GM21717 (cell line): ENCODE data around the gene PRDM10.
A peak's percentile ranks its signal among the peaks of the same experiment; 100 is the strongest.
"Not testable (repeated sequence)": the region's sequence is repeated elsewhere in the genome, so short reads cannot be mapped to it uniquely, and the experiment has no call there.

Source experiments
- ATAC-seq: cut with Tn5 transposase; IDR thresholded peaks from one replicate; pipeline ENCODE4 v1.9.1; 2021; ENCODE audit warnings: mild to moderate bottlenecking, moderate library complexity; ENCODE audit not compliant: unreplicated experiment

Gene PRDM10

DNA sequence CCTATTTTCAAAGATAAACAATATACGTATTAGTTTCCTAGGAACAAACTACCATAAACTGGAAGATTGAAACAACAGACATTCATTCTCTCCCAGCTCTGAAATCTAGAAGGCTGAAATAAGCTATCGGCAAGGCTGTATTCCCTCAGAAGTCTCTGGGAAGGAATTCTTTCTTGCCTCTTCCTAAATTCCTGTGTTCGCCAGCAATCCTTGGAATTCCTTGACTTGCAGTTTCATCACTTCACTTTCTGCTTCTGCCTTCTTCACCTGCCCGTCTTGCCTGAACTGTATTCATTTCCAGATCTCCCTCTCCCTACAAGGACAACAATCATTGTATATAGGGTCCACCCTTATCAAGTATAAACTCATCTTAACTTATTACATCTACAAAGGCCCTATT, 17.7 kb upstream of the PRDM10 start:
- ATAC-seq, result no peak

DNA sequence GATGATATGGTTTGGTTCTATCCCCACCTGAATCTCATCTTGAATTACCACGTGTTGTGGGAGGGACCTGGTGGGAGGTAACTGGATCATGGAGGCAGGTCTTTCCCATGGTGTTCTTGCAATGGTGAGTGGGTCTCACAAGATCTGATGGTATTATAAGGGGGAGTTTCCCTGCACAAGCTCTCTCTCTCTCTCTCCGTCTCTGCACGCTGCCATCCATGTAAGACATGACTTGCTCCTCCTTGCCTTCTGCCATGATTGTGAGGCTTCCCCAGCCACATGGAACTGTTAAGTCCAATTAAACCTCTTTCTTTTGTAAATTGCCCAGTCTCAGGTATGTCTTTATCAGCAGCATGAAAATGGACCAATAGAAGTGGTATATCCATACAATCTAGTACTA, 13.2 kb upstream of the PRDM10 start:
- not testable (repeated sequence) for ATAC-seq

DNA sequence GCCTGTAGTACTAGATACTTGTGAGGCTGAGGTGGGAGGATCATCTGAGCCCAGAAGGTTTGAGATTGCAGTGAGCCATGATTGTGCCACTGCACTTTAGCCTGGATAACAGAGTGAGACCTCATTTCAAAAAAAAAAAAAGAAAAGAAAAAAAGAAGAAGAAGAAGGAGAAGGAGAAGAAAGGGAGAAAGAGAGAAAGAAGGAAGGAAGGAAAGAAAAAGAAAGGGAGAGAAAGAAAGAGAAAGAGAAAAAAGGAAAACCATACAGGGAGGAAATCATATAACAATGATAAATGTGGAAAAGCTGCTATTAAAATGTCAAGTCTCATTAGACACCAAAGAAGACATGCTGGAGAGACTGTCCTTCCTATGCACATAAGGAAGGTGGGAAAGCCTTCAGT, 5.7 kb upstream of the PRDM10 start:
- ATAC-seq, result no peak

DNA sequence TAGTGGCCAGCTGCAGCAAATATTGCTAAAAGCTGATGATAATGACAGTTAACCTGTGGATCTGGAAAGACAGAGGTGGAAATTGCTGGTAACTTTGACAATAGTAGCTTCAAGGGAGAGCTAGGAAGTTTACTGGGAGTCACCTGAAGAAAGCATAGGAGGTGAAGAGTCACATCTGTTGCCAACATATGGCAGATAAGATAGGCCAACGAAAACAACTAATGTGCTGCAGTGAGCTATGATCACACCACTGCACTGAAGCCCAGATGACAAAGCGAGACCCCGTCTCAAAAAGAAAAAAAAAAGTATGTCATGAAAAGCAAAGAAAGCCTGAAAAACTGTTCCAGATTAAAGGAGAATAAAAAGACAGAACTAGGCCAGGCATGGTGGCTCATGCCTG, 4.3 kb upstream of the PRDM10 start:
- ATAC-seq, result no peak

- ATAC-seq, result no peak
These were observed 1.0 kb upstream of the PRDM10 start for GRCh38 chr11:130003717-130004001.

DNA sequence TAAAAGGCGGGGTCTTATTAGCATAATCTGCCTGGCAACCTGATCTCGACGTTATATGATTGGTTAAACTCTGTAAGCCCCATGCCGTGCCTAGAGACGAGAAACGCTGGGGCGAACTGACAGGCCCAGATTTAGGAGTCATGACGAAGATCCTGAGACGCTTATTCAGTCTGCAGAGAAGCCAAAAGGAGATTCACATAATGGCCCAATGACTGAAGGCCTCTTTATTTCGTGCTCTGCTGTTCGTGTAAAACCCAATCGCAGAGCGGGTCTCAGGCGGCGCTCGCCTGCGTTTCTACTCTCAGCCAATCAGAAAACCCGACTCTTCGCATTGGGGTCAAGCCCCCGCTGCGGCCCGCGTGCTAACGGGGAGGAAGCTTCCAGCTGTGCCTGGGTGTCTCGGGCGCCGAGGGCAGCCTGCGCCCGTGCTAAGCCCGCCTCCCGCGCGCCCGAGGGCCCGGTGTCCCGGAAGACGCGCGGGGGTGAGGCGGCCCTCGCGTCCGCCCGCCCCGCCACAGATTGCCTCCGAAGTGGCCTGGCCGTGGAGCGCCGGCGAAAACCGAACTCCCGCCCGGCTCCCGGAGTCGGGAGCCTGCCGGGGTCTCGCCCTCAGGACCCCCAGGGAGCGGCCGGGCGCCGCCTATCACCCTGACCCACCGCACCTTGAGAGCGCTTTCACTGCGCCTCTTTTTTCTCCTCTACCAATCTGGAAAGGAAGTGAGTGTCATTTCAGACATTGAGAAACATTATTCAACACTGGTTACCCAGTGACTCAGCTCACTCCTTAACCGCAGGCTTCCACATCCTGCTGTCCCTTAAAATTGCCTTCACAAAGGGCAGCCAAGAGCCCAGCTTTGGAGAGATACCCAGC, 446 bp upstream of the PRDM10 start:
- peak; percentile 79 for ATAC-seq

GRCh38 chr11:130001461-130002351, 929 bp downstream of the PRDM10 start:
- ATAC-seq, result peak; percentile 28

DNA sequence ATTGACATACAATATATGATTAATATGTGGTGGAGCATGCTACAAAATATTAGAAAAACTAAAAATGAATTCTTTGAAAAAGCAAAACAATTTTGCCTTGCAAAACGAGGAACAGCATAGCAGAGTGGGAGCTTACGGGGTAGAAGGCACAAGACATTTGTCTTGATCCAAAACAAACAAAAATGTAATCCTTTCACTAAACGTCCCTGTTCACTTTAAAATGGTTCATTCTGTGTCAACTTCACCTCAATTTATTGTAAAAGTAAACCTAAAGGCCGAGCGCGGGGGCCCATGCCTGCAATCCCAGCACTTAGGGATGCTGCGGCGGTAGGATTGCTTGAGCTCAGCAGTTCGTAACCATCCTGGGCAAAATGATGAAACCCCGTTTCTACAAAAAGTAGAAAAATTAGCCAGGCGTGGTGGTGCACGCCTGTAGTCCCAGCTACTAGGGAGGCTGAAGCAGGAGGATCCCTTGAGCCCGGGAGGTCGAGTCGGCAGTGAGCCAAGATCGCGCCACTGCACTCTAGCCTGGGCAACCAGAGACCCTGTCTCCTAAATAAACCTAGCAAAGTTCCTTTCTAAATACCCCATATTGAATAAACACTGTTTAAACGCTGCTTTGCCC, 2.0 kb downstream of the PRDM10 start:
- no peak for ATAC-seq

- ATAC-seq, result no peak
These were observed 3.2 kb downstream of the PRDM10 start for GRCh38 chr11:129999407-129999806.

DNA sequence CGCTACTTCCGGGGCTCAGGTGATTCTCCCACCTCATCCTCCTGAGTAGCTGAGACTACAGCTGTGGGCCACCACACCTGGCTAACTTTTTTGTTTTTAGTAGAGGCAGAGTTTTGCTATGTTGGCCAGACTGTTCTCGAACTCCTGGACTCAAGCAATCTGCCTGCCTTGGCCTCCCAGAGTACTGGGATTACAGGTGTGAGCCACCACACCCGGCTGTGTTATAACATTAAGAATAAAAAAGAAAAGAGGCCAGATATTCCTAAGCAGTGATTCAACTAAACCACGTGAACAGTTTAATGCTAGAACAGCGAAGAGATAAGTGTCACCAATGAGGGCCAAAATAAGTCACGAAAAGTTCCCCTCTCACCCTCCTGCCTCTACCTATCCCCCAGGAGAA, 3.7 kb downstream of the PRDM10 start:
- ATAC-seq, result no peak

GRCh38 chr11:129998107-129998506, 4.5 kb downstream of the PRDM10 start:
- ATAC-seq, result no peak

DNA sequence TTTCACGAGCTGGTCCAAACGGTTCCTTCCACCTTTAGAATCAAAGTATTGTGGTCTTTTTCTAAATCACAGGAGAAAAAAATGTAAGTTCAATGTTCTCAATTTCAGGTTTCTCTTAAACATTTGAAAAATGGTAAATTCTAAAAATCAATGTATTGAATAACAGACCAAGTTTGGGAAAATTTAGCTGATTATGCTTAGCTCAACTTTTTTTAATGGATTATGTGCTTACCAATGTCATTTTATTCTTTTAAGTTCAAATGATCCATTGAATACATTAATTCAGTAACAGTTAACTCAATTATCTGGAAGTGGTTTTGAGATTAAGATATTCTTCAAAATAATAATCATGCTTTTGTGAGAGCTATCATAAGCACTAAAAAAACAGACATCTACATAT, 5.1 kb downstream of the PRDM10 start:
- ATAC-seq, result no peak

- ATAC-seq, result no peak
These were observed 6.3 kb downstream of the PRDM10 start for GRCh38 chr11:129996113-129996870.

GRCh38 chr11:129995163-129995562, 7.5 kb downstream of the PRDM10 start:
- no peak for ATAC-seq

- peak; percentile 67 for ATAC-seq
These were observed 10.3 kb downstream of the PRDM10 start for GRCh38 chr11:129992161-129992944.

DNA sequence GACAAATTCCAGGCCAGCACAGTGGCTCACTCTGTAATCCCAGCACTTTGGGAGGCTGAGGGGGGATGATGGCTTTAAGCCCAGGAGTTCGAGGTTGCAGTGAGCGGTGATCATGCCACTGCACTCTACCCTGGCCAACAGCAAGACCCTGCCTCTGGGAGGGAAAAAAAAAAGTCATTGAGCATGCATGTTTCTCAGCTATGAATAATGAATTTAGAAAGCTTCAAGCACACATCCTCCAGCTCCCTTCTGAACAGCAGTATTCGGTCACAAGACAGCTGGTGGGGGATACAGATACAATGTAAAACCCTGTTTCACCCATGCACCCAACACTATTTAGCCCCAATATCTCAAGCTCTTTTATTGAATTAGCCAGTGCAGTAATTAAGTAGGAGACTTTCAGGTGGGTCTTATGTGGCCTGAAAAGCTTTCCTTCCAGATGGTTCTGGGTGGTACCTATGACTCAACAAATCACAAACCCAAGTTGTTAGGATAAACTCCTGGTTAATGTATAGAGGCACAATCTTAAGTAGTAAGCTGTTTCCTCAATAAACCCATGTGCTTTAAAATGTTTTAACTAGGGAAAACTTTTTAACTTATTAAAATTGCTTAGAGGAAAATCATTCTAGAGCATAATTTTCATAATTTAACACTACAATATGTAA, 13.4 kb downstream of the PRDM10 start:
- ATAC-seq, result no peak

- ATAC-seq, result no peak
These were observed 14.7 kb downstream of the PRDM10 start for GRCh38 chr11:129987950-129988349.

GRCh38 chr11:129985823-129986222, 16.8 kb downstream of the PRDM10 start:
- ATAC-seq, result no peak

DNA sequence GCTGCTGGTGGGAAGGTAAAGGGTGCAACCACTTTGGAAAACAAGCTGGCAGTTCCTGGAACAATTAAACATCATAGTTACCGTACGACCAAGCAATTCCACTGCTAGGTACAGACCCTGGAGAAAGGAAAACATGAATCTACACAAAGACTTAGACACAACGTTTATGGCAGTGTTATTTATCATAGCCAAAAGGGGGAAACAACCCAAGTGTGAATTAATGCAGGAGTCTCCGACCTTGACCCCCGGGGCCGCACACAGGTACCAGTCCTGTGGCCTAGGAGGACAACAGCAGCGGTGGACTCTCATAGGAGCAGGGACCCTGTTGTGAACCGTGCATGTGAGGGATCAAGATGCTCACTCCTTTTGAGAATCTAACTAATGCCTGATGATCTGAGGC, 22.5 kb downstream of the PRDM10 start:
- ATAC-seq, result no peak
